ENCODE measurements around the gene NCAPD3. TPM values are rescaled to one million over a fixed set of nuclear protein-coding genes. Genes with fewer than 3 reads are reported as not detected.

The NCAPD3 gene
- total and polyA plus RNA-seq, 2 donors (not counting 1 experiment from before 2014, with no cell fraction given), result 12.9 to 32.2 TPM

DNA sequence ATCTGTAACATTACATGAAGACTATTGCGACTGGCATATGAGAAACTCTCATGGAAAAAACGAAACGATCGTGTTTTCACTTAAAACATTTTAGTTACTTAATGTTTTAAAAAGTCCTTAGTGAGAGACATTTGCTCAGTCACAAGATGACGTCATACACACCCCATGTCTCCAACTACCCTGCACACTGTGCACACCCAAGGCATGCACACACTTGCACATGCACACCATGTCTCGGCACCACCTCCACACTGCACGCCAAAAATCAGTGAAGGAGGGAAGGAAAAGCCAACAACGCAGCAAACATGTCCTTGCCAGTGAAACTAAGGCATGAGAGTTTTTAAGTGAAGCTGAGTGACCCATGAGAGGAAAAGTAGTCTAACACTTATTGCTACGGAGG lies 18.0 kb downstream of the NCAPD3 start:
- Histone ChIP-seq H3K4me2 (replicated peaks; ENCODE audit: low read depth, low read length, poor library complexity, severe bottlenecking) (no peak overlapping the region), H3K4me1 (ENCODE audit: control insufficient read depth in 2 of 2, insufficient read depth in 2 of 2, low read length in 2 of 2) (no peaks in the 10 kb centered on the region), H3K27ac (ENCODE audit: low read length in 2 of 2) (no peak overlapping the region), H3K9ac (ENCODE audit: low read length) (no peak overlapping the region), H3K36me3 (replicated peaks in 1 of 2; ENCODE audit: control extremely low read depth in 1 of 2, control insufficient read depth in 1 of 2, extremely low read depth in 1 of 2, insufficient read depth in 2 of 2, low read length in 1 of 2) (peaks cover 4 to 56% of the 10 kb centered on the region in 2 experiments), H3K27me3 (replicated peaks in 1 of 4; ENCODE audit: control extremely low read depth in 1 of 4, control insufficient read depth in 3 of 4, insufficient read depth in 4 of 4, low read length in 3 of 4) (no peaks in the 10 kb centered on the region), H3K79me2 (ENCODE audit: control insufficient read depth, insufficient read depth, low read length) (peaks cover 1% of the 10 kb centered on the region), H4K20me1 (ENCODE audit: control insufficient read depth, insufficient read depth, low read length, poor library complexity, severe bottlenecking) (no peaks in the 10 kb centered on the region), H3K9me3 (ENCODE audit: control extremely low read depth in 1 of 3, control insufficient read depth in 2 of 3, insufficient read depth in 1 of 3, low read length in 2 of 3) (no peaks in the 10 kb centered on the region), H2AFZ (ENCODE audit: insufficient read depth, low read depth, low read length, poor library complexity, severe bottlenecking) (no peak overlapping the region), H3K4me3 (ENCODE audit: control extremely low read depth in 1 of 5, extremely low read depth in 1 of 5, insufficient read depth in 1 of 5, low read depth in 2 of 5, low read length in 4 of 5) (no peak overlapping the region)
- Mint-ChIP-seq H3K27ac (no peak overlapping the region), H3K27me3 (no peaks in the 10 kb centered on the region), H3K4me3 (no peak overlapping the region), H3K9me3 (ENCODE audit: insufficient read depth) (no peaks in the 10 kb centered on the region), H3K4me1 (no peaks in the 10 kb centered on the region)
- ATAC-seq (ENCODE audit: low read depth) (no peak), DNase-seq (no peak)
- CTCF ChIA-PET, result interaction anchor here (0.7 to 7.9 kb wide), 3 partner anchors 37 to 156 kb away, joined by 3 to 131 read pairs (median 3); no protein-coding TSS in a partner anchor
- 100% methylated on average over 3 of the region's 9 CpGs for WGBS (ENCODE audit: insufficient coverage)
- TF ChIP-seq EZH2 (IDR thresholded peaks at IDR 0.05; ENCODE audit: borderline replicate concordance, insufficient read depth, low read depth, low read length, poor library complexity, severe bottlenecking), result no peak
- TF ChIP-seq, protein P1, sequence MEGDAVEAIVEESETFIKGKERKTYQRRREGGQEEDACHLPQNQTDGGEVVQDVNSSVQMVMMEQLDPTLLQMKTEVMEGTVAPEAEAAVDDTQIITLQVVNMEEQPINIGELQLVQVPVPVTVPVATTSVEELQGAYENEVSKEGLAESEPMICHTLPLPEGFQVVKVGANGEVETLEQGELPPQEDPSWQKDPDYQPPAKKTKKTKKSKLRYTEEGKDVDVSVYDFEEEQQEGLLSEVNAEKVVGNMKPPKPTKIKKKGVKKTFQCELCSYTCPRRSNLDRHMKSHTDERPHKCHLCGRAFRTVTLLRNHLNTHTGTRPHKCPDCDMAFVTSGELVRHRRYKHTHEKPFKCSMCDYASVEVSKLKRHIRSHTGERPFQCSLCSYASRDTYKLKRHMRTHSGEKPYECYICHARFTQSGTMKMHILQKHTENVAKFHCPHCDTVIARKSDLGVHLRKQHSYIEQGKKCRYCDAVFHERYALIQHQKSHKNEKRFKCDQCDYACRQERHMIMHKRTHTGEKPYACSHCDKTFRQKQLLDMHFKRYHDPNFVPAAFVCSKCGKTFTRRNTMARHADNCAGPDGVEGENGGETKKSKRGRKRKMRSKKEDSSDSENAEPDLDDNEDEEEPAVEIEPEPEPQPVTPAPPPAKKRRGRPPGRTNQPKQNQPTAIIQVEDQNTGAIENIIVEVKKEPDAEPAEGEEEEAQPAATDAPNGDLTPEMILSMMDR (IDR thresholded peaks at IDR 0.05), result no peak
- POLR2A ChIA-PET, result no interaction called here
- intact Hi-C loops (cut with micrococcal nuclease), result loop anchor here (2.0 kb wide), 2 partner anchors 19 to 47 kb away; partner anchors contain the start of genes ACAD8, THYN1 and VPS26B

DNA sequence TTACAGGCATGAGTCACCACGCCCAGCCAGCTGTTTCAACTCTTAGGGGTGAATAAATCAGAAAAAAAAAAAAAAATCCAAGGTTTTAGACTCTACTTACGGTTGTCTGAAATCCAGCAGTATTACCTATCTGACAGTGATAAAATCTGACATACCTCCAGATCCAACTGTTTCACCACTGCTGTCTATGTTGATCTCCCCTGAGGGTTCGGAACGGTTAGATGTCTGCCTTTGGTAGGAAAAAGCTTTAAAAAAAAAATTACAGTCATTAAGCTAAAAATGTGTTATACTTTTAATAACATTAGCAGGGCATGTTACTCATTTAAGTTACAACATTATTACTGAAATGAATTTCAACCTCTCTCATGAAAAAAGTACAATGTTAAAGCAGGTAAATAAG lies 21.1 kb downstream of the NCAPD3 start:
- Histone ChIP-seq H3K27me3 (replicated peaks in 1 of 4; ENCODE audit: control extremely low read depth in 1 of 4, control insufficient read depth in 3 of 4, insufficient read depth in 4 of 4, low read length in 3 of 4) (no peaks in the 10 kb centered on the region), H3K4me1 (ENCODE audit: control insufficient read depth in 2 of 2, insufficient read depth in 2 of 2, low read length in 2 of 2) (no peaks in the 10 kb centered on the region), H2AFZ (ENCODE audit: insufficient read depth, low read depth, low read length, poor library complexity, severe bottlenecking) (no peak overlapping the region), H3K9ac (ENCODE audit: low read length) (no peak overlapping the region), H3K9me3 (ENCODE audit: control extremely low read depth in 1 of 3, control insufficient read depth in 2 of 3, insufficient read depth in 1 of 3, low read length in 2 of 3) (no peaks in the 10 kb centered on the region), H3K79me2 (ENCODE audit: control insufficient read depth, insufficient read depth, low read length) (no peaks in the 10 kb centered on the region), H3K4me2 (replicated peaks; ENCODE audit: low read depth, low read length, poor library complexity, severe bottlenecking) (no peak overlapping the region), H3K27ac (ENCODE audit: low read length in 2 of 2) (no peak overlapping the region), H3K4me3 (ENCODE audit: control extremely low read depth in 1 of 5, extremely low read depth in 1 of 5, insufficient read depth in 1 of 5, low read depth in 2 of 5, low read length in 4 of 5) (no peak overlapping the region), H3K36me3 (replicated peaks in 1 of 2; ENCODE audit: control extremely low read depth in 1 of 2, control insufficient read depth in 1 of 2, extremely low read depth in 1 of 2, insufficient read depth in 2 of 2, low read length in 1 of 2) (peaks cover 6 to 38% of the 10 kb centered on the region in 2 experiments), H4K20me1 (ENCODE audit: control insufficient read depth, insufficient read depth, low read length, poor library complexity, severe bottlenecking) (no peaks in the 10 kb centered on the region)
- intact Hi-C loops (cut with micrococcal nuclease), result no loop called here
- H3K4me3 Mint-ChIP-seq, result no peak overlapping the region
- no peak for DNase-seq
- CTCF ChIA-PET, result interaction anchor here (0.7 to 1.6 kb wide), 2 partner anchors 42 to 72 kb away, joined by 6 to 8 read pairs; no protein-coding TSS in a partner anchor
- no peak overlapping the region for H3K27ac Mint-ChIP-seq
- no peaks in the 10 kb centered on the region for H3K27me3 Mint-ChIP-seq
- TF ChIP-seq EZH2 (IDR thresholded peaks at IDR 0.05; ENCODE audit: borderline replicate concordance, insufficient read depth, low read depth, low read length, poor library complexity, severe bottlenecking), result no peak
- TF ChIP-seq, protein P1 (IDR thresholded peaks at IDR 0.05), result no peak
- POLR2A ChIA-PET, result no interaction called here
- no peak for ATAC-seq (ENCODE audit: low read depth)
- WGBS (ENCODE audit: insufficient coverage), result 100% methylated on average over 1 of the region's 4 CpGs
- H3K4me1 Mint-ChIP-seq, result no peaks in the 10 kb centered on the region
- H3K9me3 Mint-ChIP-seq (ENCODE audit: insufficient read depth), result no peaks in the 10 kb centered on the region
